ENCODE results near the gene GIMAP8. TPM values are rescaled to one million over a fixed set of nuclear protein-coding genes. Genes with fewer than 3 reads are reported as not detected.
A peak's percentile ranks its signal among the peaks of the same experiment; 100 is the strongest.

The GIMAP8 gene
- total and polyA plus RNA-seq, 2 of the 8 experiments (the other 6 are each of a cell fraction or from before 2014, with no cell fraction given) = not detected

DNA sequence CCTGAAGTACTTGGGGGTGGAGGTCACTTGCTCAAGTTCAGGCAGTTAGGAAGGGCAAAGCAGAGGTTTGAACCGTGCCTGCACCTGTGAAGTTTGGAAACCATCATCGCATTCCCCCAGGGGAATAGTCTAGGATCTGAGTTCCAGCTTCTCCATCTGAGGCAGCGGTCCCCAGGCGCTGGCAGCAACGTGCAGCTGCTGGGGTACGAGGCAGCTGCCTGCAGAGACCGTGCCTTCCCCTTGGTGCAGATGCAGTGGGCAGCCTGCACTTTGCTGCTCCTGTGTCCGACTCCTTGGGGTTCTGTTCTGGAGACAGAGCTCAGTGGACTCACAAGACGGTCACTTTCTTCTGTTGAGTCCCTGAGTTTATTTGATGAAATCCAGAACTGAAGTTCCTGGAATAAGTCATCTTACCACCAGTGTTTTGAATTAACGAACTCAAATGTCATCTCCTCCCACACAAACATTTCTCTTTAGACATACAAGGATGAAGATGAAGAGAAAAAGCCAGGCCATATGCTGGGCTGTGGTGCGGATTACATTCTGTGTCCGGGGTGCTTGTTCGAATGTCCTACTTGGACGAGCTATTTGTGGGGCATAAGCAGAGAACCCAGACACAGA, 19.9 kb upstream of the GIMAP8 start:
- H2BK20ac ChIP-seq (ENCODE audit: low read length) = no peak overlapping the region
- H4K91ac ChIP-seq (replicated peaks; ENCODE audit: insufficient read length, low read length) = no peak overlapping the region
- no peaks in the 10 kb centered on the region; the same call in 1 of the 2 replicates for H3K79me1 ChIP-seq (ENCODE audit: low read depth, low read length)
- H2AK5ac ChIP-seq (ENCODE audit: low read depth, low read length) = no peak overlapping the region
- DNase-seq (ENCODE audit: low read depth in 1 of 2, low spot score in 2 of 2) = peak in 1 of 2 experiments; percentile 22
- 94% methylated on average over 14 of the region's 14 CpGs; no CpG with 5 or more reads in 1 of the 2 experiments for WGBS, 2 experiments (ENCODE audit: extremely low coverage in 1 of 2, insufficient coverage in 1 of 2, insufficient read length in 1 of 2, insufficient replicate concordance in 2 of 2, low coverage in 1 of 2, low lambda C conversion rate in 2 of 2, missing lambda C conversion rate in 1 of 2)
- H2BK5ac ChIP-seq (ENCODE audit: low read depth, low read length) = no peak overlapping the region
- CTCF ChIA-PET (ENCODE audit: partially characterized antibody) = interaction anchor here (0.9 to 1.3 kb wide), 3 partner anchors 13 to 73 kb away, joined by 3 to 4 read pairs (median 3); no protein-coding TSS in a partner anchor
- no peak overlapping the region for H3K27ac ChIP-seq (ENCODE audit: low read depth, low read length)
- H3K9me3 ChIP-seq (ENCODE audit: insufficient read depth in 2 of 2, low read depth in 1 of 2, low read length in 1 of 2) = 0 out of 4 replicates have a peak, but pooled peaks cover 0 to 2% of the 10 kb centered on the region in 2 experiments
- H3K4me3 ChIP-seq (ENCODE audit: extremely low read depth in 1 of 4, insufficient read depth in 2 of 4, low read depth in 3 of 4, low read length in 4 of 4) = no peak overlapping the region
- no peak overlapping the region for H4K5ac ChIP-seq (ENCODE audit: insufficient read length, low read depth, low read length)
- no peak overlapping the region for H3K14ac ChIP-seq (ENCODE audit: insufficient read length)
- no peak overlapping the region for H4K8ac ChIP-seq (ENCODE audit: extremely low read depth, insufficient read depth, low read length)
- no peak overlapping the region for H3K23ac ChIP-seq (ENCODE audit: insufficient read length)
- no peaks in the 10 kb centered on the region; a peak in 1 of 8 replicates for H3K36me3 ChIP-seq (ENCODE audit: control insufficient read depth in 2 of 4, insufficient read depth in 4 of 4, low read length in 3 of 4)
- no peak overlapping the region for H3K9ac ChIP-seq (replicated peaks in 1 of 4; ENCODE audit: extremely low read depth in 1 of 4, low read depth in 3 of 4, low read length in 3 of 4)
- H2BK120ac ChIP-seq (replicated peaks; ENCODE audit: low read depth, low read length) = no peak overlapping the region
- H3K56ac ChIP-seq (replicated peaks; ENCODE audit: insufficient read length, low read depth, low read length) = no peak overlapping the region
- POLR2A ChIA-PET (ENCODE audit: partially characterized antibody) = interaction anchor here (0.9 to 1.2 kb wide), 3 partner anchors 12 to 101 kb away, joined by 3 to 5 read pairs (median 4); no protein-coding TSS in a partner anchor
- no peaks in the 10 kb centered on the region for H4K20me1 ChIP-seq (replicated peaks in 1 of 2; ENCODE audit: control insufficient read depth in 1 of 2, insufficient read depth in 2 of 2, low read length in 2 of 2)
- no peak overlapping the region for H2BK15ac ChIP-seq (ENCODE audit: low read length)
- no peak overlapping the region; the same call in 1 of the 2 replicates for H2BK12ac ChIP-seq (ENCODE audit: low read depth, low read length)
- no peak overlapping the region for H3K4me2 ChIP-seq (ENCODE audit: insufficient read depth in 1 of 2, low read depth in 2 of 2, low read length in 2 of 2)
- no peak overlapping the region for H3K18ac ChIP-seq (ENCODE audit: extremely low read depth, low read length)
- no peak overlapping the region for H2AFZ ChIP-seq (ENCODE audit: low read length)
- no peaks in the 10 kb centered on the region; the same call in 1 of the 2 replicates for H3K23me2 ChIP-seq (ENCODE audit: low read depth, low read length)
- H3K4me1 ChIP-seq (replicated peaks in 1 of 4; ENCODE audit: control insufficient read depth in 3 of 4, insufficient read depth in 4 of 4, low read length in 3 of 4) = peaks cover 7 to 18% (median 13%) of the 10 kb centered on the region in 4 experiments
- FAIRE-seq = no peak
- H3K4ac ChIP-seq (replicated peaks; ENCODE audit: insufficient read length, low read depth, low read length) = no peak overlapping the region
- H3K27me3 ChIP-seq (replicated peaks in 1 of 4; ENCODE audit: control insufficient read depth in 3 of 4, extremely low read depth in 1 of 4, insufficient read depth in 3 of 4, low read length in 3 of 4) = peaks cover 0 to 3% (median 0%) of the 10 kb centered on the region in 4 experiments; a peak in 1 of 7 replicates
- no peaks in the 10 kb centered on the region for H3K79me2 ChIP-seq (ENCODE audit: control insufficient read depth in 1 of 2, insufficient read depth in 2 of 2, low read length in 2 of 2)
- no peak for TF ChIP-seq SP2 (IDR thresholded peaks at IDR 0.05; ENCODE audit: low read length)
- no peak for TF ChIP-seq POLR2AphosphoS5 (IDR thresholded peaks at IDR 0.05; ENCODE audit: low read depth, low read length)
- no peak for TF ChIP-seq CBX8 (IDR thresholded peaks at IDR 0.05; ENCODE audit: borderline replicate concordance, low read depth, low read length)
- no peak for TF ChIP-seq SIX5 (IDR thresholded peaks at IDR 0.05; ENCODE audit: low read depth, low read length)
- TF ChIP-seq EGR1 (IDR thresholded peaks at IDR 0.05; ENCODE audit: borderline replicate concordance, low read depth, low read length) = no peak
- TF ChIP-seq EZH2 (IDR thresholded peaks at IDR 0.05; ENCODE audit: low read depth, low read length, severe bottlenecking) = no peak
- TF ChIP-seq HDAC6 (IDR thresholded peaks at IDR 0.05; ENCODE audit: low read depth, low read length) = no peak
- TF ChIP-seq ZNF274 (IDR thresholded peaks at IDR 0.05; ENCODE audit: borderline replicate concordance, extremely low read depth, low read length) = no peak
- no peak for TF ChIP-seq CEBPB (IDR thresholded peaks at IDR 0.05; ENCODE audit: low read depth, low read length)
- TF ChIP-seq KDM4A (IDR thresholded peaks at IDR 0.05; ENCODE audit: low read depth, low read length, severe bottlenecking) = no peak
- no peak for TF ChIP-seq GTF2F1 (IDR thresholded peaks at IDR 0.05; ENCODE audit: borderline replicate concordance, low read depth, low read length)
- no peak for TF ChIP-seq SP1 (IDR thresholded peaks at IDR 0.05; ENCODE audit: low read depth, low read length)
- no peak for TF ChIP-seq NANOG (IDR thresholded peaks at IDR 0.05; ENCODE audit: insufficient read depth, low read depth, low read length, poor library complexity, severe bottlenecking)

Measured in H1 (cell line).